Lower leg skin (tissue), 4 donors: ENCODE results near the gene CTXND1. TPM values are rescaled to one million over a fixed set of nuclear protein-coding genes. Genes with fewer than 3 reads are reported as not detected.
A peak's percentile ranks its signal among the peaks of the same experiment; 100 is the strongest.

Experiments
- DNase-seq, 2 donors: peaks; one replicate each; pipeline ENCODE4 v3.0.0-alpha.2; 2019; ENCODE audit warnings: low spot score in 2 of 2
- H3K4me3 ChIP-seq: fragments of 200-600 bp; sonication (generic); 2 replicates; pipeline ENCODE4 v1.5.1; 2017; ENCODE audit warnings: mild to moderate bottlenecking, low read depth; ENCODE audit not compliant: poor library complexity, severe bottlenecking
- CTCF ChIP-seq, 3 donors: fragments of 450-650 bp; IDR thresholded peaks; one replicate each; pipeline ENCODE4 v1.5.1; 2016; ENCODE audit warnings: antibody characterized with exemption in 3 of 3, mild to moderate bottlenecking in 3 of 3, moderate library complexity in 2 of 3
- POLR2A ChIP-seq, 2 donors: fragments of 450-650 bp; IDR thresholded peaks; one replicate each; pipeline ENCODE4 v1.6.1; 2016 to 2017; ENCODE audit warnings: antibody characterized with exemption in 2 of 2, mild to moderate bottlenecking in 1 of 2, moderate library complexity in 1 of 2
- WGBS, 2 donors: methylation state at CpG; one replicate each; pipeline ENCODE4 v1.1.5; 2018; 5-methylcytosine and 5-hydroxymethylcytosine counted together
- intact Hi-C: fragments of 100-400 bp; cut with DNase I; formaldehyde crosslinking; loops from one replicate; pipeline ENCODE4 v1.15.0; 2023; ENCODE audit warnings: low total_unique reads
- total RNA-seq, 4 donors: library from RNA; depleted of rRNA; stranded (reverse); fragments of >200 nt; gene quantifications; one replicate each; pipeline ENCODE4 v1.1.0, GENCODE V29; 2016

The CTXND1 gene
- total RNA-seq, 4 donors from 2014 or later, result 0.04 to 0.56 (median 0.34) TPM

DNA sequence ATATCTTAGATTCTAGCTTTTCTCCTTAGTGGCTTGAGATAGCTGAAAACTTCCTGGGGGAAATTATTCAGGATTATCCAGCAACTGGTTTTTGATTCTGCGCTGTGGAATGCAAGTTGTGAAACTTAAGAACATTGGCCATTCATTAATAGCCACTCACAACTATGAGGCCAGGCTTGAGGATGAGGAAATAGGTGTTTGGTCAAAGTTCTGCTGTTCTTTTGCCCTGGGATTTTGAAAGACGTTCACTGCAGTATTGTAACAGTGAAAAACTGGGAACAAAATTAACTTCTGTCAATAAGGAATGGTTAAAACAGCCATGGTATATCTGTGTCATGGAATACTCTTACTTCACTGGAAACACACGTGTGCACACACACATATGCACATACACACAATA lies 44.1 kb downstream of the CTXND1 start:
- intact Hi-C loops, result no loop called here
- TF ChIP-seq CTCF (IDR thresholded peaks at IDR 0.05), result no peak
- no peak for TF ChIP-seq POLR2A (IDR thresholded peaks at IDR 0.05)
- no peak overlapping the region for H3K4me3 ChIP-seq
- WGBS, 2 donors, result 73 to 85% methylated on average over 3 of the region's 3 CpGs
- no peak for DNase-seq

- 96 to 97% methylated on average over 4 of the region's 4 CpGs for WGBS, 2 donors
- TF ChIP-seq CTCF (IDR thresholded peaks at IDR 0.05) (no peak), POLR2A (IDR thresholded peaks at IDR 0.05) (no peak)
- intact Hi-C loops, result no loop called here
- no peak overlapping the region for H3K4me3 ChIP-seq
- no peak for DNase-seq
Observed at GRCh38 chr15:80204231-80204630, 47.8 kb downstream of the CTXND1 start.

DNA sequence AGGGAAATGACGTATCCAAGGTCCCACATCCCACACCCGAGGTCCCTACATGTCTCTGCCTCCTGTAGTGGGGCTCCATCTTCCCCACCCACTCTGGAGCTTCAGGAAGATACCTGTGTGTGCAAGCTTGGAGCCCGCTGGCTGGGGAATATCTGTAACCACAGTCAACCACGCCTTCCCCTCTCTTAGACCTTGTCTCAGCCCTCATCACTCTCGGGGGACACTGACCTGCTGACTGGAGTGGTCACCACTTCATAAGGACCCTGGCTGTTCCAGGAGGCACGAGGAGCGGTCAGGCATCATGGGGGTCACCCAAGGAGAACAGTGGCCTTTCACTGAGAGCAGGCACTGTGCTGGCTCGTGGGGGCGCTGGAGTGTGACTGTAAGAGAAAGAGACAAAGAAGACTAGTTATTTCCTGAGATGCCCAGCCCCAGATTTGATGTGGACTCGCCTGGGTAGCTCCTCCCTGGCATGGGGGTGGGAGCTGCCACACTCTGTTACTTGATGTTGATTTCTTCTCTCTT lies 48.6 kb downstream of the CTXND1 start:
- no peak overlapping the region for H3K4me3 ChIP-seq
- no peak for DNase-seq
- 77 to 78% methylated on average over 9 to 10 of the region's 10 CpGs for WGBS, 2 donors
- TF ChIP-seq CTCF (IDR thresholded peaks at IDR 0.05) (no peak), POLR2A (IDR thresholded peaks at IDR 0.05) (no peak)
- intact Hi-C loops, result no loop called here

DNA sequence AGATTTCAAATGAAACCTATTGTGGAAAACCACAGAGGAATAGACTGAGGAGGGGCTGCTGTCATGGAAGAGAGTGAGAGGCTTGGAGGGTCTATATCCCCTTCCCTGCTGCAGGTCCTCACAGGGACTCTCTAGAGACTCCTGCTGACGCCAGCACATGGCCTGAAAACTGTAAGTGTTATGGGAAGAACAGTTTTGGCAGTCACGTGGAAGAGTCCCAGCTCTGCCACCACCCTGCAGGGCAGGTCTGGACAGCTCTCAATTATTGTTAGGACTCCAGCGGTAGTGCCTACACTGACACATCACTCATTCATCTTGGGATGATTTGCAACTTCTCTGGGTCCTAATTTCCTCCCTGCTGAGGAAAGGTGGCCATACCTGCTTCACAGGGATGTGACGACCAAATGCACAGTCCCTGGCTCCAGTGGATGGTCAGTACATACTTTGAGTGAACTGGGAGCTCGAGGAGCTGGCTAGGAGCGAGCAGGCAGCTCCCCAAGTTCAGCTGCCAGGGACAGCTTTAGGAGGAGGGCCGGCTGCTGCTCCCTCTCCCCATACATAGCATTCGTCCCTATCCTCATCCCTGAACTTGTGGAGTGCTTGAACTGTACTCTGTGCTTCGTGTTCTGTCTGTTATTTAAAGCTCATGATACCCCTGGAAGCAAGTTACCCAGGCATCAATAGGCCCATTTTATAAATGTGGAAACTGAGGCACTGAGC lies 49.2 kb downstream of the CTXND1 start:
- TF ChIP-seq CTCF (IDR thresholded peaks at IDR 0.05) (no peak), POLR2A (IDR thresholded peaks at IDR 0.05) (no peak)
- no peak overlapping the region for H3K4me3 ChIP-seq
- 42 to 48% methylated on average over 9 of the region's 9 CpGs for WGBS, 2 donors
- intact Hi-C loops, result no loop called here
- peak in 1 of 2 donors; percentile 28 for DNase-seq

DNA sequence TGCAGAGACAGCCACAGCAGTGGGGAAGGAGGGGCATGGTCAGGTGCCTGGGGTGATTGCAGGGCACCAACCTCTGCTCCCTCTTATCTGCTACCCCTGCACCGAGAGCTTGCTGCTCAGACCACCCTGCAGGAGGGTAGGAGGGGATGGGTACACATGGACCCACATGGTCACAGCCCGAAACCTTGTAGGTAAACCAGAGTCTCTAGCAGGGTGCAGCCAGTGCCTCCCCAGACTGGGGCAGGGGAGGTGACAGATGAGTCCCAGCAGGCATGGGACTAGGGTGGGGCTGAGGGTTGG lies 50.0 kb downstream of the CTXND1 start:
- TF ChIP-seq POLR2A (IDR thresholded peaks at IDR 0.05) (no peak), CTCF (IDR thresholded peaks at IDR 0.05) (no peak)
- 75 to 89% methylated on average over 2 of the region's 2 CpGs for WGBS, 2 donors
- intact Hi-C loops, result no loop called here
- no peak overlapping the region for H3K4me3 ChIP-seq
- DNase-seq, result no peak
